ENCODE results near the gene SMIM45.

The SMIM45 gene

GRCh38 chr22:41936894-41937169 is 15.1 kb upstream of the SMIM45 start:
- no peak overlapping the region for H3K4me3 ChIP-seq (ENCODE audit: low read depth, poor library complexity, severe bottlenecking)
- TF ChIP-seq POLR2A (IDR thresholded peaks at IDR 0.05) (no peak), CTCF (IDR thresholded peaks at IDR 0.05) (no peak)
- 91 to 94% methylated on average over 2 of the region's 2 CpGs for WGBS, 2 donors
- no peak for DNase-seq (ENCODE audit: low spot score in 2 of 2)
- intact Hi-C loops (cut with DNase I; ENCODE audit: low total_unique reads), result no loop called here

GRCh38 chr22:41939981-41940831 is 11.7 kb upstream of the SMIM45 start:
- 70 to 79% methylated on average over 13 of the region's 13 CpGs for WGBS, 2 donors
- no peak overlapping the region for H3K4me3 ChIP-seq (ENCODE audit: low read depth, poor library complexity, severe bottlenecking)

GRCh38 chr22:41940832-41941765 is 10.9 kb upstream of the SMIM45 start:
- TF ChIP-seq POLR2A (IDR thresholded peaks at IDR 0.05) (no peak), CTCF (IDR thresholded peaks at IDR 0.05) (peak in 1 of 3 donors; percentile 94)
- 30 to 51% methylated on average over 9 to 13 of the region's 13 CpGs for WGBS, 2 donors
- intact Hi-C loops (cut with DNase I; ENCODE audit: low total_unique reads), result loop anchor here (10.0 kb wide), 2 partner anchors 116 to 246 kb away; partner anchors contain the start of gene MEI1
- DNase-seq (ENCODE audit: low spot score in 2 of 2), result peak; percentile 81 to 97
- no peak overlapping the region for H3K4me3 ChIP-seq (ENCODE audit: low read depth, poor library complexity, severe bottlenecking)

More at GRCh38 chr22:41939981-41940831, 11.7 kb upstream of the SMIM45 start:
- peak; percentile 62 to 90 for DNase-seq (ENCODE audit: low spot score in 2 of 2)
- TF ChIP-seq POLR2A (IDR thresholded peaks at IDR 0.05), result no peak
- TF ChIP-seq CTCF (IDR thresholded peaks at IDR 0.05), result no peak
- intact Hi-C loops (cut with DNase I; ENCODE audit: low total_unique reads), result loop anchor here (10.0 kb wide), 2 partner anchors 115 to 245 kb away; partner anchors contain the start of gene MEI1

- H3K4me3 ChIP-seq (ENCODE audit: low read depth, poor library complexity, severe bottlenecking), result no peak overlapping the region
- TF ChIP-seq POLR2A (IDR thresholded peaks at IDR 0.05), result no peak
- TF ChIP-seq CTCF (IDR thresholded peaks at IDR 0.05), result no peak
- DNase-seq (ENCODE audit: low spot score in 2 of 2), result no peak
- intact Hi-C loops (cut with DNase I; ENCODE audit: low total_unique reads), result loop anchor here (10.0 kb wide), 2 partner anchors 119 to 249 kb away; partner anchors contain the start of gene MEI1
- 66 to 67% methylated on average over 9 of the region's 9 CpGs for WGBS, 2 donors
These were observed 8.2 kb upstream of the SMIM45 start for GRCh38 chr22:41943661-41944209.

- WGBS, 2 donors, result 2 to 6% methylated on average over 14 to 28 of the region's 56 CpGs
- H3K4me3 ChIP-seq (ENCODE audit: low read depth, poor library complexity, severe bottlenecking), result peak within 1 kb of the TSS; percentile 40
- peak; percentile 92 to 97 for DNase-seq (ENCODE audit: low spot score in 2 of 2)
- TF ChIP-seq POLR2A (IDR thresholded peaks at IDR 0.05), result no peak
- TF ChIP-seq CTCF (IDR thresholded peaks at IDR 0.05), result no peak
- intact Hi-C loops (cut with DNase I; ENCODE audit: low total_unique reads), result loop anchor here (10.0 kb wide), 2 partner anchors 122 to 252 kb away; partner anchors contain the start of gene MEI1
These were observed 5.1 kb upstream of the SMIM45 start, which contains the start of gene CENPM for GRCh38 chr22:41946629-41947423. Gene CENPM, minus strand, starts transcription at chr22:41947152. Its CDS starts 76 bp downstream, at chr22:41947076.
